Esophagus squamous epithelium (tissue), 4 donors: ENCODE measurements around the gene BARHL1.

Experiments used
- POLR2A ChIP-seq, 4 donors: fragments of 450-650 bp; IDR thresholded peaks; one replicate each; pipeline ENCODE4 v1.6.1; 2017; ENCODE audit warnings: antibody characterized with exemption in 4 of 4, mild to moderate bottlenecking in 4 of 4, moderate library complexity in 3 of 4
- TF ChIP-seq, protein P1 (sequence below), 6 experiments: fragments of 450-650 bp in 4 of 6; fragments of 200-600 bp in 2 of 6; sonication (generic) in 2 of 6; IDR thresholded peaks; one replicate each; pipeline ENCODE4 v1.5.1; 2016 to 2019; ENCODE audit warnings: antibody characterized with exemption in 6 of 6, mild to moderate bottlenecking in 4 of 6, moderate library complexity in 4 of 6

DNA sequence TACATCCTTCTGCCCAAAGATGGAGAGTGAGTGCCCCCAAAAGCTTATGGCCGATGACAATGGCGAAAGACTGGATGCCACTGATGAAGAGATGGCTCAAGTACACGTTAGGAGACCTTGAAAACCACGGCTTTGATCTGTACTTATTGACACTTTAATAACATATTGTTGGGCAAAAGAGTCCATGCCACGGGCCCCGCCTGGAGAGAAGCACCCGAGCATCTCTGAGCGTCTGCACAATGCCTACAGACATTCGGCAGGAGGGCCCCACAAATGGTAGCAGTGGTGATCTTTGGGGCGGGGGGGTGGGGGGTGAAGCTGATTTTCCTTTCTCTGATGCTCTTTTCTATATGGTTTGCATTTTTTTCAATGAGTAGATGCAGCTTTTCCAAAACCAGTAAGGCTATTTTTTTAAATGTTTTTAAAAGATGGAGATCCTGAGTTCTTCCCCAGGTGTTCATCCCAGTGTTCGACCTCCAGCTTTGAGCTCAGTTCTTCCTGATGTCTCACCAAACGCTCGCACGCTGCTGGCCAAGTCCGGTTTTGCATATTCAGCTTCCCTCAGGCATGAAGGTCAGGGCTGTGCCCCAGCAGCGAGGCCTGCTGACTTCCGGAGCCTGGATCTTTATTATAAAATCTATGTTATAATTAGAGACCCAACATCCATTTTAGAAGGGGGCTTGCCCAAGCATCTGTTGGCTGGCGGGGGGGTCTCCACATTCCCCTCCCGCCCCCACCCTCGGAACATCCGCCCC, 34.3 kb upstream of the BARHL1 start:
- TF ChIP-seq, protein P1, sequence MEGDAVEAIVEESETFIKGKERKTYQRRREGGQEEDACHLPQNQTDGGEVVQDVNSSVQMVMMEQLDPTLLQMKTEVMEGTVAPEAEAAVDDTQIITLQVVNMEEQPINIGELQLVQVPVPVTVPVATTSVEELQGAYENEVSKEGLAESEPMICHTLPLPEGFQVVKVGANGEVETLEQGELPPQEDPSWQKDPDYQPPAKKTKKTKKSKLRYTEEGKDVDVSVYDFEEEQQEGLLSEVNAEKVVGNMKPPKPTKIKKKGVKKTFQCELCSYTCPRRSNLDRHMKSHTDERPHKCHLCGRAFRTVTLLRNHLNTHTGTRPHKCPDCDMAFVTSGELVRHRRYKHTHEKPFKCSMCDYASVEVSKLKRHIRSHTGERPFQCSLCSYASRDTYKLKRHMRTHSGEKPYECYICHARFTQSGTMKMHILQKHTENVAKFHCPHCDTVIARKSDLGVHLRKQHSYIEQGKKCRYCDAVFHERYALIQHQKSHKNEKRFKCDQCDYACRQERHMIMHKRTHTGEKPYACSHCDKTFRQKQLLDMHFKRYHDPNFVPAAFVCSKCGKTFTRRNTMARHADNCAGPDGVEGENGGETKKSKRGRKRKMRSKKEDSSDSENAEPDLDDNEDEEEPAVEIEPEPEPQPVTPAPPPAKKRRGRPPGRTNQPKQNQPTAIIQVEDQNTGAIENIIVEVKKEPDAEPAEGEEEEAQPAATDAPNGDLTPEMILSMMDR (IDR thresholded peaks at IDR 0.05): no peak
- TF ChIP-seq POLR2A (IDR thresholded peaks at IDR 0.05): no peak
